NCI-H187 treated with DMSO at 0.1 percent for 48 hours (cell line): Measurements from ENCODE around the gene PFKP.
"Not testable (repeated sequence)": the region's sequence is repeated elsewhere in the genome, so short reads cannot be mapped to it uniquely, and the experiment has no call there.

ENCODE experiments used
- DNase-seq: peaks from one replicate; lab custom pipeline; 2025; lab: John Stamatoyannopoulos, UW

The PFKP gene

GRCh38 chr10:3046981-3047547, 20.3 kb upstream of the PFKP start:
- DNase-seq = no peak

DNA sequence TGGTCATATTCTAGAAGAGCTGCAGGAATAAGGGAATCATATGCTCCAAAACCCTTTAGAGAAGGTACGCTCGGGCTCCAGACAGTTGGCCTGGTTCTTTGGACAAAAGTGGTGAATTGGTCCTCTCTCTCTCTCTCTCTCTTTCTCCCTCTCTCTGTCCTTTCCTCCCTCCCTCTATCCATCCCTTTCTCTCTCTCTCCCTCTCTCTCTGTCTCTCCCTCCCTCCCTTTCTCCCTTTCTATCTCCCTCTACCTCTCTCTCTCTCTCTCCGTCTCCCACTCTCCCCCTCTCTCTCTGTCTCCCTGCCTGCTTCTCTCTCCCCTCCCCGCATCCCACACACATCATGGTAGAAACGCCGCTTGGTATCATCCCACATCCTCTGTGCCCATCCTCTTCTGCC, 19.8 kb upstream of the PFKP start:
- DNase-seq = no peak

- DNase-seq = no peak
Measured at GRCh38 chr10:3048119-3049019, 19.0 kb upstream of the PFKP start.

DNA sequence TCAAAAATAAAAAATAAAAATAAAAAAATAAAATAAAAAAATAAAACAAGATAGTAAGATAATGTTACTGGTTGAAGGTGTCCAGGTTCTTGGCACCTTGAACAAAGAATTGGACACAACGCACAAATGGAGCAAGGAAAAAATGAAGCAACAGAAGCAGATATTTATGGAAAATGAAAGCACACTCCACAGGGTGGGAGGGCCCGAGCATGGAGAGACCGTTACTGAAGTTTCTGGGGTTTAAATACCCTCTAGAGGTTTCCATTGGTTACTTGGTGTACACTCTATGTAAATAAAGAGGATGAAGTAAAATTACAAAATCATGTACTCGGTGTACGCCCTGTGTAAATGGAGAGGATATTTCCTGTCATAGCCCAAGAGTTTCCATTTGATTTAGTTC, 15.7 kb upstream of the PFKP start:
- DNase-seq = no peak

DNA sequence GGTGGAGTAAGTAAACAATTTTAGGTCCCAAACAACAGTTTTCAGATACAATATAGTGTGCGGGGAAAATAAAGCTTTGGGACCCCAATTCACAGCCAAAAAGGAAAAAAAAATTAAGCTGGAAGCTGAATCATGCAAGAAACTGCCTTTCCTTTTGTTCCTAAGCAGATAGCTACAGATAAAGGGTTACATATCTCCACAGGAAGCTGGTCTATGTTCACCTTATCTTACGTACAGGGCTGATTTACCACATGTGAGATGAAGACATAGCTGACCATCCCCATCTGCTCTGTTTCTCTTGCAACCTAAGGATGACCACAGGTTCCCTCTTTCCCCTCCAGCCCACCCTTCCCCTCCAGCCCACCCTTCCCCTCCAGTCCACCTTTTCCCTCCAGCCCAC, 14.2 kb upstream of the PFKP start:
- DNase-seq = no peak

GRCh38 chr10:3054183-3054850, 13.0 kb upstream of the PFKP start:
- DNase-seq = no peak

DNA sequence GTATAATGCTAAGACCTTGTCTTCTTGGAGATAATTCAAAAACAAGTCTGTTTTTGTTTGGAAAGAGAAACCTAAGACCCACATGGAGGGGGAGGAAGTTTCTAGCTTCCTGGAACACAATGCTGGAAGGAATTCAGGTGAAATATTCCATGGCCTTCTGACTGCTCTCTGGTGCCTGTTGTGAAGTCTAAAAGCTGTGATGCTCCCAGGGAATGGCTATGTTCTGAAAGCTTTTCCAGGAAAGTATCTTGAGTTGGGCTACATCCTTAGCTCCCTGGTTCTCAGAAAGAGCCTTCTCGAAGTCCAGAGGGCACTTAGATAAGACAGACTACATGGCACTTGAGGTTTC, 12.5 kb upstream of the PFKP start:
- no peak for DNase-seq

DNA sequence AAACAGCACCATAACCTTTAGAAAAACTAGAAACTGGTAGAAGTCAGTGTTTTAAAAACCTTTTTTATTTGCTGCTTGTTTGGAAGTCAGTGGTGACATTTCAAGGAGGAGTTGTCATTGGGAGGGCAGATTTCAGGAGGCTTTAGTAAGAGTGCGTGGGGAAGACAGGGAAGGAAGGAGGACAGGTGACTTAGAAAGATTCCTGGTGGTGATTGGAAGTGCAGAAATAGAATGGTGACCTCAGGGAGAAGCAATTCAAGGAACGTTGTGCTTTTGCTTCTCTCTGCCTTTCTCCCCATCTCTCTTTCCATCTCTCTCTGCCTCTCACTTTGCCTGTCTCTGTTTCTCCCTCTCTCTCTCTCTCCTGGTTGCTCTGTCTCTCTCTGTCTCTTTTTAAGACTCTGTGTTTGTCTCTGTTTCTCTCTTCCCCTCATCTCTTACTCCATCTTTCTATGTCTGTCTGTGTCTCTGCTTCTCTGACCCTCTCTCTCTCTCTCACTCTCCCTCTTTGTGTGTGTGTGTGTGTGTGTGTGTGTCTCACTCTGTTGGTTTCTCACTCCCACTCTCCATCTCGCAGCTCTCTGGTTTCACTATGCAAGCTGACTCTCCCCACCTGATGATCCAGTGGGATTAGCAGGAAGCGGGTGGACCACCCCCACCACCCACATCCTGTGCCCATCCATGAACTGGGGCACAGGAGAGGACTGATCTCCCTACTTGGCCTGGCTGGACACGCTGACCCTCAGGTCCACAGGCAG, 10.9 kb upstream of the PFKP start:
- no peak for DNase-seq

DNA sequence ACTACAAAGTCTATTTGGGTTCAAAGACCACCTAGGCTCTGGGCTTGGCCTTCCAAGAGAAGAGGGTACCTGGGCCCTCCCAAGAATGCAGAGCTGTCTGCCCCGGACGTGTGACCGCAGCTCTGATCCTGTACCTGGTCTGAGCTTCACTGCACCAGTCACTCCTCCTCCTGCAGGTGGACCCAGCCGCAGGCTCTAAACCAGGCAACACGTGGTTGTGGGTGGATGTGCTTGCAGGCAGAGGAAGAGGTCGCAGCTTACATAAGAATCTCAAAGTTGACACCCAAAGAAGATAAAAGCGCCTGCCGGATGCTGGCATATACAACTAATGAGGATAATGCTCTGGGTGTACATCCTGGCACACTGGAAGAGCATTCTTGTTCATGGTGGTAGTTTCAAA, 9.4 kb upstream of the PFKP start:
- no peak for DNase-seq

GRCh38 chr10:3059974-3060373, 7.4 kb upstream of the PFKP start:
- DNase-seq = no peak

- no peak for DNase-seq
Measured at GRCh38 chr10:3060481-3060889, 6.9 kb upstream of the PFKP start.

DNA sequence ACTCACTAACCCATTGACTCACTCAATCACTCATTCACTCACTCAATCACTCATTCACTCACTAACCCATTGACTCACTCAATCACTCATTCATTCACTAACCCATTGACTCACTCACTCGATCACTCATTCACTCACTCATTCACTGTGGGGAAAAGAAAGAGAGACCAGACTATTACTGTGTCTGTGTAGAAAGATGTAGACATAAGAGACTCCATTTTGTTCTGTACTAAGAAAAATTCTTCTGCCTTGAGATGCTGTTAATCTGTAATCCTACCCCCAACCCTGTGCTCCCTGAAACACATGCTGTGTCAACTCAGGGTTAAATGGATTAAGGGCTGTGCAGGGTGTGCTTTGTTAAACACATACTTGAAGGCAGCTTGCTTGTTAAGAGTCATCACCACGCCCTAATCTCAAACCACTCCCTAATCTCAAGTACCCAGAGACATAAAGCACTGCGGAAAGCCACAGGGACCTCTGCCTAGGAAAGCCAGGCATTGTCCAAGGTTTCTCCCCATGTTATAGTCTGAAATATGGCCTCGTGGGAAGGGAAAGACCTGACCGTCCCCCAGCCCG, 5.9 kb upstream of the PFKP start:
- not testable (repeated sequence) for DNase-seq

DNA sequence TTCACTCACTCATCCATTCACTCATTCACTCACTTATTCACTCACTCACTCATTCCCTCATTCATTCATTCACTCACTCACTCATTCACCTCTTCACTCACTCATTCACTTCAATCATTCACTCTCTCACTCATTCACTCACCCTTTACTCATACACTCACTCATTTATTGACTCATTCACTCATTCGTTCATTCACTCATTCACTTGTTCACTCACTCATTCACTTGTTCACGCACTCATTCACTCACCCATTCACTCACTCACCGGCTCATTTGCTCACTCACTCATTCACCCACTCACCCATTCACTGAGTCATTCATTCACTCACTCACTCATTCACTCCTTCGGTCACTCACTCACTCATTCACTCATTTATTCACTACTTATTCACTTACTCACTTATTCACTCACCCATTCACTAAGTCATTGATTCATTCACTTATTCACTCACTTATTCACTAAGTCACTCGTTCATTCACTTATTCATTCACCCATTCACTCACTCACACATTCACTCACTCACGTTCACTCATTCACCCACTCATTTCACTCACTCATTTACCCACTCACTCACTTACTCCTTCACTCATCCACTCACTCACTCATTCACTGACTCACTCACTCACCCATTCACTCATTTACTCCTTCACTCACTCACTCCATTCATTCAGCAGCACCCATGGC, 4.7 kb upstream of the PFKP start:
- DNase-seq = no peak

DNA sequence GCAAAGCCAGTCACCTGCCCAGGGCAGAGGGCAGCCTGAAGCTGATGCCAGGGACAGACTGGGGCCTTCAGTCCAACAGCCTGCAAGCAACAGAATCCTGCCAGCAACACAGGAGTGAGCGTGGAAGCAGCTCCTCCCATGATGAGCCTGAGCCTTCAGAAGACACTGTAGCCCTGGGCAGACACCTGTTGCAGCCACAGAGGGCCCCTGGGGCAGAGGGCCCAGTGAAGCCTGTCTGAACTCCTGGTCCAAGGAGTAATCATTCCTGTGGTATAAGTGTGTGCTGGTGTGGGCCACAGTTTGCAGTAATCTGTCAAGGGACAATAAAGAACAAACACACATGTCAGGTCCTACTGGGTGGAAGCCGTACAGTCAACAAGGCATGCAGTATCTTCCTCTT, 2.9 kb upstream of the PFKP start:
- DNase-seq = no peak

- no peak for DNase-seq
Measured at GRCh38 chr10:3065622-3066021, 1.7 kb upstream of the PFKP start.

DNA sequence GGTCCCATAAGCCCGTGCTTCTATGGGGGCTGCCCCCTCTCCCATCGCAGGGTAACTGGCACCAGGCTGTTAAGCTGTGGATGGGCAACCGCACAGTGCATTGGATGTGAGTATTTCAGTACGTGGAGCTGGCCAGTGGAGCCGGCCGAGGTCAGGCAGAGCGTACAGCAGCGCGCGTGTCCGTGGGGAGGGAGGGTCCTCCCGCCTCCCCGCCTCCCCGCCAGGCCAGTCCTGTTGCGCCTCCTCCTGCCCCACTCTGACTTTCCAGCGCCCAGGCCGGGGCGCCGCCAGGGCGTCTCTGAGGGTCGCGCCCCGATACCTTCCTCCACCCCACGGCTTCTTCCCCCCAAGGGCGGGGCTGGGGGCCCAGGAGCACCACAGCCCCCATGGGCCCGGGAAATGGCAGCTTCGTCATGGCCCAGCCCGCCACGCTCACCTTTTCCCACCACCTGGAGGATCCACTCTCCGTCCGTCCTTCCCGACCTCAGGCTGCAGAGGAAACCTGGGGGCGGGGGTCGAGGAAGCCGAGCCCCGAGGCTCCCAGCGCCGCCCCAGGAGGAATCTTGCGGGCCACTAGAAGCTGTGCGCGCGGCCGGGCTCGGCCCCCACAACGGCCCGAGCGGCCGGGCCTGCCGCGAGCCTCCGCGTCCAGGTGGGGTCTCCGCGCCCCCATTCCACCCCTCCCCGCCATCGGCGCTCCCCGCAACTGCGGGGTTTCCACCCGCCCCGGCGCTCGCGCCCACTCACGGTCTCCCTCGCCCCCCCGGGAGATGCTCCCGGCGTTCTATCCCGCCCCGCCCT, 831 bp upstream of the PFKP start:
- DNase-seq = no peak

GRCh38 chr10:3067859-3068179, 471 bp downstream of the PFKP start:
- no peak for DNase-seq

DNA sequence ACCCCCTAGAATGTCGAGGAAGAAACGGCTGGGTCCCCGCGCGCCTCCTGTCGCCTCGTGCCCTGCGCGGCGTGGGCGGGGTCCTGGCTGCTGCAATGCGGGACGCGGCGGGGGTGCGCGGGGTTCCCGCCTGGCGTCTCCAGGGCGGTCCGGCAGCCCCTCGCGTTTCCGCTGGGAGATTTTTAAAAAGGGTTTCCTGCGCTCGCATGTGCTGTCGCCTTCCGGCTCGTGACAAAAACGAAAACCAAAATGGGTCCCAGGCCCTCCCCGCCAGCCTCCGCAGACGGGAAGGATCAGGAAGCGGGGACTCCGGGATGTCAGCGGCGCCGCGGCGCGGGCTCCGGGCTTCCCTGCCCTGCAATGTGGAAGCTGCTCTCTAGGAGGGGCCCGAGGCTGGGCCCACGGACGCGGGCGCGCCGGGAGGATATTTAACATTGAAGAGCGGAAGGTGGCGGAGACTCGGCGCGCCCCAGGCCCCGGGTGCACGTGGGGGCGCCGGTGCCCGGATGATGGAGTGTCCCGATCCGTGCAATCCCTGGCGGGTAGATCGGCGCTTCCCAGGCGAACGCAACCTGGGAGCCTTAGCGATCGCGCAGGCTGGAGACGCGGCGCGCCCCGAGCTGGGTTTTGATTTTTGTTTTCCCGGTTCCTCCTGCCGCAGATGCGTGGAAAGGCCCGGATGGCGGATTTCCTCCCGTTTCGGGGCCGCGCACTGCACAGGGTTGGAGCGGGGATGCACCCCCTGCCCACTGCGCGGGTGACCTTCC, 1.0 kb downstream of the PFKP start:
- DNase-seq = no peak

DNA sequence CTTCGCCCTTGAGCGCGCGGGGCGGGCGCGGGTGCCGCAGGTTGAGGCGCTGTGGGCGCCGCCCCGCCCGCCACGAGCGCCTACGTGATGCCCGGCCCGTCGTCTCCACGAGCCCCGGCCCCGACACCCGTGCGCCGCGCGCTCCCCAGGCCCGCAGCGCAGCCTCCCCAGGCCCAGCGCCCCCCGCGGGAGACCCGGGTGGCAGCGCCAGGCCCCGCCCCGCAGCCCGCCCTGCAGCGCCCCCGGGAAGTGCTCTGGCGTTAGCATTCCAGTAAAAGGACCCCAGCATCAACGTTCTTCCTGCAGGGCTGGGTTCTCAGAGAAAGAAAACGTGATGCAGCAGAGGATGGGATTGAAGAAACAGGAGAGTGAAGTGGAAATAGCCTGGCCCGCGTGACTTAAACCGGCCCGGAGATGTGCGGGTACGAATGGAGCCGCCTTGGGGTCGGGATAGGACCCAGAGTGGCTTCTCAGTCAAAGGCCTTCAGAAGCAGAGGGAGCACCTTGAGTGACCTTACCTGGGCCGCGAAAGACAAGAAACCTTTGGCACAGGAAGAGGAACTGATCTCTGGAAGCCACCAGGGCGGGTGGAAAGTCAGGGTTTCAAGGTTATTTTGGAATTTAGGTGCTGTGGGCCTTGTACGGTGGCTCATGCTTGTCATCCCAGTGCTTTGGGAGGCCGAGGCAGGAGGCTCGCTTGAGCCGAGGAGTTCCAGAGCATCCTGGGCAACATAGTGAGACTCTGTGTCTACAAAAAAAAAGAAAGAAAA, 1.8 kb downstream of the PFKP start:
- DNase-seq = no peak
